ENCODE results near the gene ITK.

Gene ITK

DNA sequence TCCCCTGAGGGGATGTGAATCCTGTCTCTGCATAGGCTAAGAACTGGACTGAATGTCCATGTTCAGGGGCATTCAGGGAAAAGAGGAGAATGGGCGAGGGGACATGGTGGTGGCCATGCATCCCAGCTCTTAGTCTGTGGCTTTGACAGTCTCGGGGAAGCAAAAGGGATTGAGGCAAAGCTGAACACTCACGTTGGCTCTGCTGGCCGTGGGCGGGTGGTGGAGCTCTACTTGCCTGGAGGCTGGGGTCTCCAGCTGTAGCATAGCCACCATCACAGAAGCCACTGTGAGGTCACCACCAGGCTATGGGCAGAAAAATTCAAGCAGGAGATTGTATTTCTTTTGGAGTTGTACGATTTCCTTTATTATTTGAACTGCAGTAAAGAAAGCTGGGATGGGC is 18.6 kb upstream of the ITK start:
- no peak overlapping the region for H3K4me3 ChIP-seq
- DNase-seq (ENCODE audit: low spot score) = no peak
- H3K27ac ChIP-seq = no peak overlapping the region
- no peak for TF ChIP-seq CTCF (IDR thresholded peaks at IDR 0.05)

GRCh38 chr5:157162919-157163510 is 17.6 kb upstream of the ITK start:
- Histone ChIP-seq H3K4me3 (no peak overlapping the region), H3K27ac (no peak overlapping the region)
- TF ChIP-seq CTCF (IDR thresholded peaks at IDR 0.05) = no peak
- DNase-seq (ENCODE audit: low spot score) = no peak

DNA sequence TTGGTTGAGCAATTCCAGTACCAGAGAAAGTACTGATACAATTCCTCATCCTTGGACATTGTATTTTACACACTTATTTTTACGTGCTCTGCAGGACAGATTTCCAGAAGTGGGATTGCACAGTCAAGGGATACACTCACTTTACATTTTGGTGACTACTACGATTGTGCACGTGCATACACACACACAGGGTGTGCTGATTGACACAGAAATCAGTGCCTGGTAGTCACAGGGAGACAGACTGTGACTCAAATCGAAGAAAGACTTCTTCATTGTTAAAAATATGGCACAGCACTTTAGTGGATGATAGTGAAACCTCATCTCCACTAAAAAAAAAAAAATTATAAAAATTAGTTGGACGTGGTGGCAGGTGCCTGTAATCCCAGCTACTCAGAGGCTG is 16.1 kb upstream of the ITK start:
- TF ChIP-seq CTCF (IDR thresholded peaks at IDR 0.05) = no peak
- Histone ChIP-seq H3K4me3 (no peak overlapping the region), H3K27ac (no peak overlapping the region)
- DNase-seq (ENCODE audit: low spot score) = no peak

- no peak for DNase-seq (ENCODE audit: low spot score)
- Histone ChIP-seq H3K27ac (no peak overlapping the region), H3K4me3 (no peak overlapping the region)
- TF ChIP-seq CTCF (IDR thresholded peaks at IDR 0.05) = no peak
These were observed 15.4 kb upstream of the ITK start for GRCh38 chr5:157165261-157165660.

DNA sequence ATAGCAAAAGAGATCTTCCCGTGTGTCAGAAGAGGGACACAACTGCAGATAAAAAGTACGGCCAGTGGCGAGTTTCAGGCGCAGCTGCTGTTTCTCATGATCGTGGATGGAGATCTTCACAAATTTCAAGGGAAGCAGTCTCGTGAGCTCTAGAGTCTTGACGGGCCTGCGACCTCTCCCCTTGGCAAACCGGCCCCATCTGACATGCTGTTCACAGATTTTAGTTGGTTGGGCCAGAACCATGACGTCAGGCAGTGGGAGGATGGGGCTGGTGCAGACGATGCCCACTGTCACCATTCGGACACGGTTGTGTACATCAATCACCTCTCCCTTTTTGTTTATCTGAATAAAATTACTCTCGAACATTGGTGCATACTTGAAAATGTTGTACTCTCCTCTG is 15.0 kb upstream of the ITK start:
- no peak for TF ChIP-seq CTCF (IDR thresholded peaks at IDR 0.05)
- no peak overlapping the region for H3K27ac ChIP-seq
- H3K4me3 ChIP-seq = no peak overlapping the region
- no peak for DNase-seq (ENCODE audit: low spot score)

DNA sequence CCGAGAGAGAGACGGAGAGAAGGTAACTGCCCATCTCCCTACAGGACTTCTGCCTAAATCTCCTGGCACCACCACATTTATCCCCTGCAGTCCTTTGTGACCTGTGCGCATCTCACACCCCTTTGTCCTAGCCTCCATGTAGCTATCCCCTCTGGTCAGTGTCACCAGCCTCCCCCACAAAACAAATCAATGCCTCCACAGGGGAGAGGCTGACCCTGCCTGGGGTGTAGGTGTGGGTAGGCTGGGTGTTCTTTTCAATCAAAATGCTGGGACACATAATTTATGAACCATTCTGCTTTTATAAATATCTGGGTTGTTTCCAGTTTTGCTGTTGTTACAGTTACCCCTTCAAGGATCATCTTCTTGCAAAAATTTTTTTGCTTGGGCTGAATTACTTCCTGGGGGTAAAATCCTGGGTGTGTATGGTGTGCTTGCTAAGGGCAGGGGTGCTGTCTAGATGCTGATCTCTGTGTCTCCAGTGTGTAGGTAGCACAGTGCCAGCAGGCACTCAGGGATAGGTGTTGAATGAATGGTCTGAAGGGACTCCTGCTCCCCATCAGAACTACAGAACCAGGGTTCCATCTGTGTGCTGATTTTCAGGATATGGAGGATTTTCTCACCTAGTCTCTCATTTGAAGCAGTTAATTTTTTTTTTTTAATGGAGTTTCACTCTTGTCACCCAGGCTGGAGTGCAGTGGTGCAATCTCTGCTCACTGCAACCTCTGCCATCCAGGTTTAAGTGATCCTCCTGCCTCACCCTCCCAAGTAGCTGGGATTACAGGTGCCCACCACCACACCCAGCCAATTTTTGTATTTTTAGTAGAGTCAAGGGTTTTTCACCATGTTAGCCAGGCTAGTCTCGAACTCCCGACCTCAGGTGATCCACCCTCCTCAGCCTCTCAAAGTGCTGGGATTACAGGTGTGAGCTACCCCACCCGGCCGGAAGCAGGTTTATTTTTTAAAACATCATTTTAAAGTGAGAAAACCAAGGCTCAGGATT is 14.1 kb upstream of the ITK start, which contains the start of gene GARIN3:
Gene GARIN3 (minus strand): TSS at position 51 of the 1,000 bp plus-strand sequence. CDS start 96 bp downstream, outside the sequence.
- H3K4me3 ChIP-seq = no peak within 1 kb of the TSS
- no peak for TF ChIP-seq CTCF (IDR thresholded peaks at IDR 0.05)
- no peak within 1 kb of the TSS for H3K27ac ChIP-seq
- no peak for DNase-seq (ENCODE audit: low spot score)

Measured in coronary artery (tissue), 2 donors.